Measurements from ENCODE around the gene KLK1.

- TF ChIP-seq CTCF (IDR thresholded peaks at IDR 0.05; ENCODE audit: poor library complexity, severe bottlenecking) (no peak), TAF1 (IDR thresholded peaks at IDR 0.05; ENCODE audit: low read depth) (no peak), POLR2AphosphoS5 (IDR thresholded peaks at IDR 0.05) (no peak), EZH2 (IDR thresholded peaks at IDR 0.05; ENCODE audit: borderline replicate concordance, insufficient read depth, low read length, poor library complexity, severe bottlenecking) (no peak), REST (IDR thresholded peaks at IDR 0.05; ENCODE audit: borderline replicate concordance) (no peak), SMC3 (conservative IDR thresholded peaks at IDR 0.05; ENCODE audit: poor library complexity) (no peak), EP300 (conservative IDR thresholded peaks at IDR 0.05; ENCODE audit: poor library complexity, severe bottlenecking) (no peak)
Observed at GRCh38 chr19:50833802-50834167, 10.2 kb upstream of the KLK1 start.

Data from neural cell (in vitro differentiated cells).